Fibroblast of upper back skin (primary cell): ENCODE data around the gene ERGIC1.
"Not testable (repeated sequence)": the region's sequence is repeated elsewhere in the genome, so short reads cannot be mapped to it uniquely, and the experiment has no call there.

Source experiments
- DNase-seq: peaks from one replicate; pipeline ENCODE4 v3.0.0-alpha.2; 2013

Gene ERGIC1

GRCh38 chr5:172849606-172850453 lies 15.8 kb downstream of the ERGIC1 start:
- DNase-seq = no peak

GRCh38 chr5:172850454-172850797 lies 16.4 kb downstream of the ERGIC1 start:
- DNase-seq = no peak

DNA sequence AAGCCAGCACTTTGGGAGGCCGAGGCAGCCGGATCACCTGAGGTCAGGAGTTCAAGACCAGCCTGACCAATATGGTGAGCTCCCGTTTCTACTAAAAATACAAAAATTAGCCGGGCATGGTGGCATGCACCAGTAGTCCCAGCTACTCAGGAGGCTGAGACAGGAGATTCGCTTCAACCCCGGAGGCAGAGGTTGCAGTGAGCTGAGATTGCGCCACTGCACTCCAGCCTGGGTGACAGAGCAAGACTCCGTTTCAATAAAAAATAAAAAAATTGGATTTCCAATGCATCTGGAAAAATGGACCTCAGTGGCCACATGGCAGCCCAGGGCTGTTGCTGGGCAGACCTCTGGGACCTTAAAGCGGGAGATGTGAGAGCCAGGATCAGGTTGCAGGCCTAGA lies 17.2 kb downstream of the ERGIC1 start:
- DNase-seq = not testable (repeated sequence)

DNA sequence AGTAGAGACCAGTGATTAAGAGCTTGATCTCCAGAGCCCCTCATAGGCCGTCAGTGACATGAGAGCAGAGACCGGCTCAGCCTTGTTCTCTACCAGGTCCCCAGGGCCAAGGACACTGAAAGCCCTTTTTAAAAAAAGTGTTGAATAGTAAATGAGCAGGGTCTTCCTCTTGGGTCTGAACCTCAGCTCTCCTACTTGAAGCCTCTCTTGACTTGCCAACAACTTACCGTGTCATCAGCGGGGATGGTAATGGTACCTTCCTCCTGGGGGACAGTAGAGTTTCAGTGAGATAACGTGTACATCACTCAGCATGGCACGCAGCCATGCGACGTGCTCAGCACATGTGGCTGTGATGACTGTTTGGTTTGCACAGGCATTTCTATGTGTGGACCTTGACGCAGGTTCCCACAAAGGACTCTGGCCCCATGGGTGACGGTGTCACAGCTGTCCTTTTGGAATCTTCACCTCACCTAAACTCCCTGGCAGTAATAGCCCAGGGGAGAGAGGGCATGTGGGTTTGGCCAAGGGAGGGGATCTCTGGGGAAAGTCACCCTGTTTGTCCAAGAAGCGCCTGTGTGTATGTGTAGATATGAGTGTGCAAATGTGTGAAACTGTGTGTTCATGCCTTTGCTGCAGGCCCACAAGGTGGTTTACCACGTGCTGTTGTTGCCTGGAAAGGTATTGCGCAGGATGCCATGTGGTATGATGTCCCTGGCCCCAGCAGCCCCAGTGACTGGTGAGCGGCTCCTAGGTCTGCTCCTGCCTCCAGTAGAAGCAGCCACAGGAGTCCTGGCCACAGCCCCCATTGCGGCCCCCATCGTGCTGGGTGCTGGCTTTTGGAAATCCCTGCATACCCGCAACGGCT lies 18.7 kb downstream of the ERGIC1 start:
- peak; percentile 39 for DNase-seq

- DNase-seq = peak; percentile 74
Observed at GRCh38 chr5:172853355-172853975, 19.4 kb downstream of the ERGIC1 start.

GRCh38 chr5:172854451-172854871 lies 20.4 kb downstream of the ERGIC1 start:
- no peak for DNase-seq

DNA sequence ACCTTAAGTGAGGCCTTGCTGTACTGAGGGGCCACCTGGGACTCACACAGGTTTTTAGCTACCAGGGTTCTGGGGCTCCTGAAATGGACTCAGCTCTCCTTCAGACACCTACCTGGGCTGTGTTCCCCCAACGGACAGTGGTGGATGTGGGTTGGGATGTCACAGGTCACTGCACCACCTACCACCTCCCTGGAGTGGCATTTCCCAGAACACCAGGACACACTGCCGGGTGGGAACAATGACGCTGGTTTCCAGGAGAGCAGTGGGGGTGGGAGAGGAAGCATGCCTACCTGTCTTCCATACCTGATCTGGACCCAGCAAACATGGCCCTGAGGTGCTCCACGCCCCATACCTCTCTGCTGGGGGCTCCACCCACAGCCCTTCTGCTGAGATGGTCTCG lies 20.9 kb downstream of the ERGIC1 start:
- DNase-seq = no peak

DNA sequence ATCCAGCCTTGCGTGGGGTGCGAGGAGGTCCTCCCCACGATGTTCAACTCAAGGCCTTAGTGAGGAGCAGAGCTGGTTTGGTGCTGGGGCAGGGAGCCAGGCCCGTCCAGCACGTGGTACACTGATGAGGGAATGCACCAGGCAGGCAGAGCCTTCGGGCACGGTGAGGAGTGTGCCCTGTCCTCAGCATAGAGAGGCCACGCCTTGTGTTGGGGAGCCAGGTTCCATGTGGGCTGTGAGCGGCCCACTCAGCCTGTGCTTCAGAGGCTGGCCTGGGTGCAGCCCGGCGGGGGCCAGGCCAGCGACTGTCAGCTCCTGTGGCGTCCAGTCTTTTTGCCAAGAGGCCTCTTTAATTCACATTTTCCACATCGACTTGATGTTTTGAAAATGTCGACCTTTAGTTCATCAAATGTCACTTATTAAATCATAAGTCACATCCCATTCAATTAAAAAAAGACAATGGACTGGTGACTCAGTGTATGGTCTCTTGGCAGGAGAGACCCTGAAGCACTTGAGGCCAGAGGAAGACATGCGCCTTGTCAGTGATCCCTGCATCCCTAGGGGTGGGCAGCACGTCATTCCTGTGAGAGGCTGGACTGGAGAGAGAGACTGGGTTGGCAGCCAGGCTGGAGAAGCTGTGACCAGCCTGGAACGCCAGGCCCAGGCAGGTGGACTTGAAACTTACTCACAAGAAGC lies 21.7 kb downstream of the ERGIC1 start:
- DNase-seq = no peak

DNA sequence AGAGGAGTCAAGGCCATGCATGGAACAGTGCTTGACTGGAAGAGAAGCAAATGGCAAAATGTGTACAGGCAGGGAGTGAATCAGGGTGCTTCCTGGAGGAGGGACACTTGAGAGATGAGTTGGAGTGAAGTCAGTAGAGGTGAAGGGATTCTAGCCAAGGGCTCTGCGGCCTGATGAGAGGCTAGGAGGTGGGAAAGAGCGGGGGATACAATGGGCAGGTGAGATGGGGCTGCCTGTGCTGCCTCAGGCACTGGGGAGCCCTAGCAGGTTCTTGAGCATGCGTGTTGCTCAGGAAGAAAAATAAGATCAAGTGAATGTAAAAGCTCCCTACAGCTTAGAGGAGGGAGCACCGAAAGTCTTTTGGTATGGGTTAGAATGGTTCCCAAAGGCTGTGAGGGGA lies 22.3 kb downstream of the ERGIC1 start:
- DNase-seq = no peak

DNA sequence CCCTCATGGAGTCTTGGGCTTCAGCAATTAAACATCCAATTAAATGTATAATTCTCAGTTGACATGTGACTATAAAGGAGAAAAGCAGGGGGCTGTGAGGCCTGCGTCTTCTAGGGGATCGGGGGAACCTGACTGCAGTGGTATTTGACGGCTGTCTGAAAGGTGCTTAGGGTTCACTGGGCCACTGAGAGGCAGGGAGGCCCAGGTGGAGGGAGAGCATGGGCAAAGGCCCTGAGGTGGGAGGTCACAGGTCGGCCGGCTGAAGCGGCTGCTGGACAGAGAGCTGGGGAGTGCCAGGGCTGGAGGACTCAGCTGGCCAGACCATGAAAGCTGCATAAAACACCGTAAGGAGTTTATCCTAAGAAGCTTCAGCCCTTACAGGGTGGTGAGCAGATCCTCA lies 23.9 kb downstream of the ERGIC1 start:
- no peak for DNase-seq

DNA sequence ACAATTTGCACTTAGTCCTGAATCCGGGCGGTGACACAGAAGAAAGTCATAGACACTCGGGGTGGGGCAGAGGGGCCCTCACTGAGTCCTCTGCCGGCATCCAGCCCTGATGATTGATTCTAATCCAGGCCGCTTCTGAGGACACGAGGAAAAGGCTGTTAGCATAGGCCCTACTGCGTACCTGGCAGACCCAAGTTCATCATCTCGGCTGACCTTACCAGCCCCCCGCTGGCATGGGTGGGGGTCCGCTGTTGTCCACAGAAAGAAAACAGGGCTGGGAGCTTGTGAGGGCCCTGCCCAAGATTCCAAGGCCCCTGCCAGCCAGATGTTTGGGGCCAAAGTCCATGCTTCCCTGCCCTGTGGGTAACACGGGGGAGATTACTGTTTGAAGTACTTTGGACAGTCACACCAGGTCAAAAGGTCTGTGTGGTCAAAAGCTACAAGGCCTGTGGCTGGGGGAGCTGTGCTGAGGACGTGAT lies 24.5 kb downstream of the ERGIC1 start:
- DNase-seq = no peak

- peak; percentile 44 for DNase-seq
Observed at GRCh38 chr5:172858990-172859811, 25.1 kb downstream of the ERGIC1 start.

DNA sequence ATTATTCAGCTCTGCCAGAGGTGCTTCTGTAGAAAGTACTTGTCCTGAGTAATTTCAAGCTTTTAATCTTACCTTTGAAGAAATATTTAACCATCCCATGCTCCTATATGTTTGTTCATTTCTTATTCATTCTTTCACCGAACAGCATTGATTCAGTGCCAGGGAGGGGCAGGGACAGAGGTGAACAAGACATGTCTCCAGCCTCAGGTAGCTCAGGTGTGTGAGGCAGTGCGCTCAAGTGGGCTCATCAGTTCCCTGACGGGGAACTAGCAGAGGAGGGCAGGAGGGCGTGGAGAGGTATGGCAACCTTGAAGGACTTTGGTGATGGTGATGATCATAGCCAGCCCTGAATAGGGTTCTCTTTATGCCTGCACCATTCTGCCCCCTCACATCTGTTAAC lies 25.9 kb downstream of the ERGIC1 start:
- DNase-seq = no peak

- DNase-seq = no peak
Observed at GRCh38 chr5:172860520-172861443, 26.7 kb downstream of the ERGIC1 start.

DNA sequence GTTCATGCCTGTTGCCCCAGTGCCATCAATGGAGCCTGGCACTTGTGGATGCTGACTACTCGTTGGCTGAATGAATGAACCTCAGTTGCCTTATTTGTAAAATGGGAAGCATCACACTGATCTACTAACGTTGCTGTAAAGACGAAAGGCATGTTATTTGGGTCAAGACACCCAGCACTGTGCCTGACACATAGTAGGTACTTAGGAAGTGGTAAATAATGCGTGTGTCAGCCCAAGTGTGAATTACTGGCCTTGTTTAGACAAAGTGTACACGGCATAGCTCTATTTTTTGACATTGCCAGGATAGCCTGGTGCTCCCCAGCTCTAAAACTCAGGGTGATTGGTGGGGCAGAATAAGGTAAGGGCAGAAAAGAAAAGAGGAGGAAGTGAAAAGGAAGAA lies 27.4 kb downstream of the ERGIC1 start:
- no peak for DNase-seq

- no peak for DNase-seq
Observed at GRCh38 chr5:172862165-172862801, 28.2 kb downstream of the ERGIC1 start.

DNA sequence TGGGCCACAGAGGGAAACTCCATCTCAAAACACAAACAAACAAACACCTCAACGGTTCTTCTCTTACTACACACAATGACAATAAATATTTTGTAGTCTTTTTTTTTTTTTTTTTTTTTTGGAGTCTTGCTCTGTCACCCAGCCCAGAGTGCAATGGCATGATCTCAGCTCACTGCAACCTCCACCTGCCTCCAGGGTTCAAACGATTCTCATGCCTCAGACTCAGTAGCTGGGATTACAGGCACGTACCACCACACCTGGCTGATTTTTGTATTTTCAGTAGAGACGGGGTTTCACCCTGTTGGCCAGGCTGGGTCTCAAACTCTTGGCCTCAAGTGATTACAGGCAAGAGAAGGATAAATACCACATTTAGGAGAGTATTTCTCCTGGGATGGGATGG lies 30.1 kb downstream of the ERGIC1 start:
- DNase-seq = not testable (repeated sequence)

GRCh38 chr5:172864747-172865146 lies 30.7 kb downstream of the ERGIC1 start:
- DNase-seq = no peak

GRCh38 chr5:172866378-172866777 lies 32.3 kb downstream of the ERGIC1 start:
- no peak for DNase-seq
